Neutrophil (primary cell): ENCODE measurements around the gene ATP1A2.

Source experiments
- H3K27ac ChIP-seq: fragments of 200-600 bp; sonication (generic); 2 replicates; pipeline ENCODE4 v1.5.1; 2016; ENCODE audit warnings: mild to moderate bottlenecking, moderate library complexity
- H3K27me3 ChIP-seq: fragments of 200-600 bp; sonication (generic); 2 replicates; pipeline ENCODE4 v1.6.0; 2016; ENCODE audit warnings: mild to moderate bottlenecking
- H3K36me3 ChIP-seq: fragments of 200-600 bp; sonication (generic); 2 replicates; pipeline ENCODE4 v1.5.1; 2017
- H3K4me1 ChIP-seq, 2 experiments: fragments of 200-600 bp in 1 of 2; sonication (generic) in 1 of 2; 1 replicate in 1 of 2; 2 replicates in 1 of 2; pipeline versions ENCODE4 v1.5.1 to v1.6.1; 2013 to 2016; ENCODE audit warnings: low read depth in 1 of 2, low read length in 1 of 2, mild to moderate bottlenecking in 1 of 2, moderate library complexity in 1 of 2; ENCODE audit not compliant: control insufficient read depth in 1 of 2, insufficient read depth in 1 of 2
- H3K4me3 ChIP-seq, 2 experiments: fragments of 200-600 bp in 1 of 2; sonication (generic) in 1 of 2; 1 replicate in 1 of 2; 2 replicates in 1 of 2; pipeline ENCODE4 v1.5.1; 2013 to 2016; ENCODE audit warnings: low read depth in 1 of 2, low read length in 1 of 2, mild to moderate bottlenecking in 1 of 2, moderate library complexity in 1 of 2
- H3K9me3 ChIP-seq: fragments of 200-600 bp; sonication (generic); 2 replicates; pipeline ENCODE4 v1.5.1; 2016
- CTCF ChIP-seq: fragments of 200-600 bp; sonication (generic); IDR thresholded peaks from 2 replicates; pipeline ENCODE4 v1.5.1; 2016; ENCODE audit warnings: antibody characterized with exemption

The ATP1A2 gene

GRCh38 chr1:160192234-160192633 lies 76.7 kb downstream of the ATP1A2 start:
- H3K27me3 ChIP-seq: peaks cover 12% of the 10 kb centered on the region
- no peak overlapping the region for H3K4me3 ChIP-seq
- no peak overlapping the region for H3K27ac ChIP-seq
- no peak for TF ChIP-seq CTCF
- no peaks in the 10 kb centered on the region for H3K36me3 ChIP-seq
- no peaks in the 10 kb centered on the region for H3K4me1 ChIP-seq
- no peaks in the 10 kb centered on the region for H3K9me3 ChIP-seq
